Measurements from ENCODE around the gene MEGF6. TPM values are rescaled to one million over a fixed set of nuclear protein-coding genes. Genes with fewer than 3 reads are reported as not detected.

MEGF6 gene
- total and polyA plus RNA-seq, 12 donors, result 1.8 to 14.1 (median 7.0) TPM

GRCh38 chr1:3473381-3473844, 137.9 kb downstream of the MEGF6 start:
- Histone ChIP-seq H3K27me3 (no peaks in the 10 kb centered on the region), H3K4me1 (peaks cover 6 to 14% (median 10%) of the 10 kb centered on the region in 9 donors), H3K27ac (no peak overlapping the region), H3K36me3 (no peaks in the 10 kb centered on the region), H3K4me3 (no peak overlapping the region), H3K9me3 (no peaks in the 10 kb centered on the region)
- DNase-seq, result no peak
- intact Hi-C loops (cut with DNase I), result no loop called here
- WGBS, 2 donors, result 88 to 92% methylated on average over 20 of the region's 20 CpGs
- no peak for ATAC-seq
- TF ChIP-seq CTCF (IDR thresholded peaks at IDR 0.05), result no peak

GRCh38 chr1:3472906-3473305, 138.4 kb downstream of the MEGF6 start:
- no peaks in the 10 kb centered on the region for H3K36me3 ChIP-seq
- 94 to 95% methylated on average over 17 of the region's 17 CpGs for WGBS, 2 donors
- DNase-seq, result peak in 1 of 2 donors; percentile 8
- no peak overlapping the region for H3K27ac ChIP-seq
- intact Hi-C loops (cut with DNase I), result no loop called here
- H3K27me3 ChIP-seq, result no peaks in the 10 kb centered on the region
- no peak overlapping the region for H3K4me3 ChIP-seq
- no peaks in the 10 kb centered on the region for H3K9me3 ChIP-seq
- H3K4me1 ChIP-seq, result peaks cover 6 to 14% (median 10%) of the 10 kb centered on the region in 9 donors
- no peak for ATAC-seq
- TF ChIP-seq CTCF (IDR thresholded peaks at IDR 0.05), result no peak

GRCh38 chr1:3472088-3472850, 139.0 kb downstream of the MEGF6 start:
- no peak for TF ChIP-seq CTCF (IDR thresholded peaks at IDR 0.05)
- peaks cover 6 to 14% (median 10%) of the 10 kb centered on the region in 9 donors for H3K4me1 ChIP-seq
- peak in 2 of 8 donors; percentile 3 to 11 for ATAC-seq
- no peaks in the 10 kb centered on the region for H3K27me3 ChIP-seq
- H3K9me3 ChIP-seq, result no peaks in the 10 kb centered on the region
- DNase-seq, result peak in 1 of 2 donors; percentile 9
- H3K36me3 ChIP-seq, result no peaks in the 10 kb centered on the region
- peak overlapping the region in 2 of 10 donors; percentile 2 to 6 for H3K27ac ChIP-seq
- WGBS, 2 donors, result 78 to 82% methylated on average over 25 of the region's 25 CpGs
- intact Hi-C loops (cut with DNase I), result no loop called here
- no peak overlapping the region for H3K4me3 ChIP-seq

- ATAC-seq (peak; percentile 64 to 89 (median 76)), DNase-seq (peak; percentile 50 to 66)
- Histone ChIP-seq H3K36me3 (no peaks in the 10 kb centered on the region), H3K27me3 (no peaks in the 10 kb centered on the region), H3K9me3 (no peaks in the 10 kb centered on the region), H3K4me1 (peaks cover 6 to 14% (median 10%) of the 10 kb centered on the region in 9 donors), H3K4me3 (no peak overlapping the region), H3K27ac (peak overlapping the region in 2 of 10 donors; percentile 2 to 6)
- 31% methylated on average over 25 of the region's 25 CpGs for WGBS, 2 donors
- intact Hi-C loops (cut with DNase I), result no loop called here
- peak; percentile 23 to 68 (median 57) for TF ChIP-seq CTCF (IDR thresholded peaks at IDR 0.05)
These were observed 139.8 kb downstream of the MEGF6 start for GRCh38 chr1:3471356-3472087.
